GM12864 (cell line): ENCODE data around the gene PODXL2.

ENCODE experiments used
- DNase-seq: peaks from one replicate; pipeline ENCODE4 v3.0.0-alpha.2; 2011; ENCODE audit warnings: low read depth
- H3K4me3 ChIP-seq: 2 replicates; pipeline ENCODE4 v1.5.1; 2011; ENCODE audit warnings: mild to moderate bottlenecking, low read depth, low read length, control low read depth
- CTCF ChIP-seq: IDR thresholded peaks from 2 replicates; pipeline ENCODE4 v1.5.1; 2011; ENCODE audit warnings: low read depth, mild to moderate bottlenecking, moderate library complexity, low read length, control low read depth, inconsistent platforms; ENCODE audit errors: missing control alignments

Gene PODXL2

GRCh38 chr3:127675651-127676391, 46.8 kb downstream of the PODXL2 start:
- no peak for DNase-seq
- no peak overlapping the region for H3K4me3 ChIP-seq
- no peak for TF ChIP-seq CTCF

- DNase-seq: no peak
- no peak overlapping the region for H3K4me3 ChIP-seq
- no peak for TF ChIP-seq CTCF
These were observed 47.5 kb downstream of the PODXL2 start for GRCh38 chr3:127676456-127676855.

- no peak overlapping the region for H3K4me3 ChIP-seq
- TF ChIP-seq CTCF: no peak
- no peak for DNase-seq
These were observed 48.0 kb downstream of the PODXL2 start for GRCh38 chr3:127676921-127677351.

GRCh38 chr3:127677541-127678314, 48.7 kb downstream of the PODXL2 start:
- no peak overlapping the region for H3K4me3 ChIP-seq
- no peak for TF ChIP-seq CTCF
- no peak for DNase-seq

GRCh38 chr3:127678315-127678599, 49.3 kb downstream of the PODXL2 start:
- H3K4me3 ChIP-seq: no peak overlapping the region
- TF ChIP-seq CTCF: no peak
- DNase-seq: no peak

GRCh38 chr3:127678611-127679533, 49.9 kb downstream of the PODXL2 start:
- no peak for TF ChIP-seq CTCF

More at GRCh38 chr3:127678611-127679533, 49.9 kb downstream of the PODXL2 start:
- H3K4me3 ChIP-seq: no peak overlapping the region
- no peak for DNase-seq
